ENCODE data around the gene ST7.

ST7 gene

DNA sequence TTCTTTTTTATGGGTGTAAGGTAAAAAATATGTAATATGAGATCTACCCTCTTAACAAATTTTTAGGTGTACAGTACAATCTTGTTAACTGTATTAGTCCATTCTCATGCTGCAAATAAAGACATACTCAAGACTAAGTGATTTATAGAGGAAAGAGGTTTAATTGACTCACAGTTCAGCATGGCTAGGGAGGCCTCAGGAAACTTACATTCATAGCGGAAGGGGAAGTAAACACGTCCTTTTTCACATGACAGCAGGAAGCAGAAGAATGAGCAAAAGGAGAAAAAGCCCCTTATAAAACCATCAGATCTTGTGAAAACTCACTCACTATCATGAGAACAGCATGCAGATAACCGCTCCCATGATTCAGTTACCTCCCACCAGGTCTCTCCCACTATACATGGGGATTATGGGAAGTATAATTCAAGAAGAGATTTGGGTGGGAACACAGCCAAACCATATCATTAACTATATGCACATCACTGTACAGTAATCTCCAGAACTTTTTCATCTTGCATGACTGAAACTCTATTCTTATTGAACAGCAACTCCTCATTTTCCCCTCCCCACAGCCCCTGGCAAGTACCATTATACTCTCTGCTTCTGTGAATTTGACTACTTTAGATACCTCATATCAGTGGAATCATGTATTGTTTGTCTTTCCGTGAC, 242.2 kb downstream of the ST7 start:
- H3K27me3 ChIP-seq = no peaks in the 10 kb centered on the region
- peaks cover 12 to 26% (median 23%) of the 10 kb centered on the region in 3 donors for H3K36me3 ChIP-seq
- TF ChIP-seq, protein P1, sequence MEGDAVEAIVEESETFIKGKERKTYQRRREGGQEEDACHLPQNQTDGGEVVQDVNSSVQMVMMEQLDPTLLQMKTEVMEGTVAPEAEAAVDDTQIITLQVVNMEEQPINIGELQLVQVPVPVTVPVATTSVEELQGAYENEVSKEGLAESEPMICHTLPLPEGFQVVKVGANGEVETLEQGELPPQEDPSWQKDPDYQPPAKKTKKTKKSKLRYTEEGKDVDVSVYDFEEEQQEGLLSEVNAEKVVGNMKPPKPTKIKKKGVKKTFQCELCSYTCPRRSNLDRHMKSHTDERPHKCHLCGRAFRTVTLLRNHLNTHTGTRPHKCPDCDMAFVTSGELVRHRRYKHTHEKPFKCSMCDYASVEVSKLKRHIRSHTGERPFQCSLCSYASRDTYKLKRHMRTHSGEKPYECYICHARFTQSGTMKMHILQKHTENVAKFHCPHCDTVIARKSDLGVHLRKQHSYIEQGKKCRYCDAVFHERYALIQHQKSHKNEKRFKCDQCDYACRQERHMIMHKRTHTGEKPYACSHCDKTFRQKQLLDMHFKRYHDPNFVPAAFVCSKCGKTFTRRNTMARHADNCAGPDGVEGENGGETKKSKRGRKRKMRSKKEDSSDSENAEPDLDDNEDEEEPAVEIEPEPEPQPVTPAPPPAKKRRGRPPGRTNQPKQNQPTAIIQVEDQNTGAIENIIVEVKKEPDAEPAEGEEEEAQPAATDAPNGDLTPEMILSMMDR (IDR thresholded peaks at IDR 0.05) = no peak
- H3K27ac ChIP-seq = no peak overlapping the region
- H3K4me1 ChIP-seq = peaks cover 0 to 4% (median 0%) of the 10 kb centered on the region in 4 donors
- no peak for DNase-seq
- H3K4me3 ChIP-seq = no peak overlapping the region
- intact Hi-C loops (cut with DNase I; ENCODE audit: low total_unique reads) = no loop called here
- no peaks in the 10 kb centered on the region for H3K9me3 ChIP-seq

DNA sequence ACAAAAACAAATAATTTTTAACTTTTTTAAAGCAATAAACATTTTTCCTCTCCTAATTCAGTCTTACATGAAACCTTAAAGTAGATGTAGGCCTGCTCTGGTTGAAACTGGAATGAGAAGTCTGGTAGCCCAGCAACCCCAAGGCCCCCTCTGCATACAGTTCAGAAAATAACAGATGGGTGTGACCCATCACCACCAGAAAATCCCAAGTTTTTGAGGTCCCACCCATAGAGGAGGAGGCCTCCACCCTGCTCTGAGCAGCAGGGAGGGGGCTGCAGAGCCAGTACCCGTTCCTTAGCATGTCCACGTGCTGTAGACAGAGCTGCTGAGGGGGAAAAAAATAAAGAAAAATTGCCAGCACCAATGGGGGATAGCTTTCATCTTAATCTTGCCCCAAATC, 246.8 kb downstream of the ST7 start:
- no peak for DNase-seq
- TF ChIP-seq, protein P1 (IDR thresholded peaks at IDR 0.05) = no peak
- no peak overlapping the region for H3K27ac ChIP-seq
- H3K4me1 ChIP-seq = no peaks in the 10 kb centered on the region
- no peaks in the 10 kb centered on the region for H3K27me3 ChIP-seq
- H3K36me3 ChIP-seq = peaks cover 6 to 23% (median 18%) of the 10 kb centered on the region in 3 donors
- intact Hi-C loops (cut with DNase I; ENCODE audit: low total_unique reads) = no loop called here
- no peaks in the 10 kb centered on the region for H3K9me3 ChIP-seq
- no peak overlapping the region for H3K4me3 ChIP-seq

DNA sequence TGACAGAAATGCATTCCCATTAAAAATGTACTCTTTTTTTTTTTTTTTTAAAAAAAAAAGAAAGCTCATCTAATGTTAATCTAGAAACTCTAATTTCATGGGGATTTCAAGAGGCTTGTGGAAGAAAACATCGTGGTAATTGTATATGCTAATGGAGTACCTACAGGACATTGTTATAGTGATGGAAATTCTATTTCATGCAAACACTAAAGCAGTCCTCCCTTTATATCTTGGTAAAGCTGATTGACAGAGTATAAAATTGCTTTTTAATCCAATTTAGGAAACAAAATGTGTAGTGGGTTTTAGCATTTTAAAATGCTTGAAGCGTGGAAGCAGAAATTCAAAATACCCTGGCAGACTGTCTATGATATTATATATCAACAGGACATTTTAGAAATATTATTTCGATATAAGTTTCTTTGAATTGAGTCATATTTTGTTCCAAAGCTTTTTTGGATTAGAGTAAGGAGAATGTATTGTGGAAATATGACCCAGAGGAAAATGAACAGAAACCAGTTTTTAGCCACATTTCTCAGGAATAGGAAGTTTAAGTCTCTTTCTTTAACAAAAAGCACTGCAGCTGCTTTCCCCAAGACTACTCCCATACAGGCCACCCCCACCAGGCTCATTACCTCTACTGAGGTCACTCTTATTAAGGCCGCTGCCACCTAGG, 247.6 kb downstream of the ST7 start:
- DNase-seq = no peak
- intact Hi-C loops (cut with DNase I; ENCODE audit: low total_unique reads) = no loop called here

DNA sequence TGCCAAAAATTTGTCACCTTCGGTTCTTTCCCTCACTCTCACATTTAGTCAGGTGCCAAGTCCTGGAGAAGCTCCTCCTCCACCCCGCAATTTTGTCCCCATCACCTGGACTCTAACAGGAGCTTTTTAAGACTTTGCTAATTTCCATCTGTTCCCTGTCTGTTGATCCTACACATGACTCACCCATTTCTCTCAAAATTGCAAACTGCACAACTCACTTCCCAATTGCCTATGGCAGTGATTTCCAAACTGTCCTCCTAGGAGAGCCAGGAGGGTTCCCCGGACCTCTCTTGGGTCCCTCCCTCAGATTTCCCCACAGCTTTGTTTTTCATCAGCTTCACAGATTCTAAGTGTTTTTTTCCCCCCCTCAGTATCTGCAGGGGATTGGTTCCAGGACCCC, 249.2 kb downstream of the ST7 start:
- no peak overlapping the region for H3K27ac ChIP-seq
- no peaks in the 10 kb centered on the region for H3K27me3 ChIP-seq
- no peak for DNase-seq
- intact Hi-C loops (cut with DNase I; ENCODE audit: low total_unique reads) = no loop called here
- no peak overlapping the region for H3K4me3 ChIP-seq
- no peaks in the 10 kb centered on the region for H3K9me3 ChIP-seq
- TF ChIP-seq, protein P1 (IDR thresholded peaks at IDR 0.05) = no peak
- no peaks in the 10 kb centered on the region for H3K4me1 ChIP-seq
- peaks cover 0 to 23% (median 18%) of the 10 kb centered on the region in 3 donors for H3K36me3 ChIP-seq

More for the DNA sequence above, 247.6 kb downstream of the ST7 start:
- Histone ChIP-seq H3K4me3 (no peak overlapping the region), H3K4me1 (no peaks in the 10 kb centered on the region), H3K36me3 (peaks cover 6 to 23% (median 18%) of the 10 kb centered on the region in 3 donors), H3K9me3 (no peaks in the 10 kb centered on the region), H3K27ac (no peak overlapping the region), H3K27me3 (no peaks in the 10 kb centered on the region)
- TF ChIP-seq, protein P1 (IDR thresholded peaks at IDR 0.05) = no peak

DNA sequence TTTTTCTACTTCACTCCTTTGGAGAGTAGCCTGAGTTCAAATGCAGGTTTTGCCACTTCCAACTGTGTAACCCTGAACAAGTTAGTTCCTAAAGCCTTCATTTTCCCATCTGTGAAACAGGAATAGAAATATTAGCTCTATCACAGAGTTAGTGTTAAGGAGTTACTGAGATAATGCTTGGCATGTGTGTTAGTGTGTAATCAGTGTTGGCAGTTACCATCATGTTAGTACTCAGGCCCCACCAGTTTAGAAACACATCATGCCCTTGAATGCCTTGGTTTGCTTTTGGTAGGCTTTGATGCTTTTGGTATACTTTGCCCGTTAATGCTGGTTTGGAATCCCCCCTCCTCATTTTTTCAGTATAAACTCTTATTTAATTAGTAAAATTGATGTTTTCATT, 249.9 kb downstream of the ST7 start:
- no peak overlapping the region for H3K27ac ChIP-seq
- DNase-seq = no peak
- H3K4me3 ChIP-seq = no peak overlapping the region
- TF ChIP-seq, protein P1 (IDR thresholded peaks at IDR 0.05) = no peak
- no peaks in the 10 kb centered on the region for H3K9me3 ChIP-seq
- intact Hi-C loops (cut with DNase I; ENCODE audit: low total_unique reads) = no loop called here
- H3K4me1 ChIP-seq = no peaks in the 10 kb centered on the region
- H3K27me3 ChIP-seq = no peaks in the 10 kb centered on the region
- peaks cover 0 to 20% (median 17%) of the 10 kb centered on the region in 3 donors for H3K36me3 ChIP-seq

Data from tibial artery (tissue), 4 donors.